HG03439 (cell line): ENCODE data around the gene HDAC1.
"Not testable (repeated sequence)": the region's sequence is repeated elsewhere in the genome, so short reads cannot be mapped to it uniquely, and the experiment has no call there.

Experiments used
- ATAC-seq: cut with Tn5 transposase; IDR thresholded peaks from one replicate; pipeline ENCODE4 v1.9.1; 2021; ENCODE audit warnings: mild to moderate bottlenecking, moderate library complexity; ENCODE audit not compliant: unreplicated experiment

The HDAC1 gene

DNA sequence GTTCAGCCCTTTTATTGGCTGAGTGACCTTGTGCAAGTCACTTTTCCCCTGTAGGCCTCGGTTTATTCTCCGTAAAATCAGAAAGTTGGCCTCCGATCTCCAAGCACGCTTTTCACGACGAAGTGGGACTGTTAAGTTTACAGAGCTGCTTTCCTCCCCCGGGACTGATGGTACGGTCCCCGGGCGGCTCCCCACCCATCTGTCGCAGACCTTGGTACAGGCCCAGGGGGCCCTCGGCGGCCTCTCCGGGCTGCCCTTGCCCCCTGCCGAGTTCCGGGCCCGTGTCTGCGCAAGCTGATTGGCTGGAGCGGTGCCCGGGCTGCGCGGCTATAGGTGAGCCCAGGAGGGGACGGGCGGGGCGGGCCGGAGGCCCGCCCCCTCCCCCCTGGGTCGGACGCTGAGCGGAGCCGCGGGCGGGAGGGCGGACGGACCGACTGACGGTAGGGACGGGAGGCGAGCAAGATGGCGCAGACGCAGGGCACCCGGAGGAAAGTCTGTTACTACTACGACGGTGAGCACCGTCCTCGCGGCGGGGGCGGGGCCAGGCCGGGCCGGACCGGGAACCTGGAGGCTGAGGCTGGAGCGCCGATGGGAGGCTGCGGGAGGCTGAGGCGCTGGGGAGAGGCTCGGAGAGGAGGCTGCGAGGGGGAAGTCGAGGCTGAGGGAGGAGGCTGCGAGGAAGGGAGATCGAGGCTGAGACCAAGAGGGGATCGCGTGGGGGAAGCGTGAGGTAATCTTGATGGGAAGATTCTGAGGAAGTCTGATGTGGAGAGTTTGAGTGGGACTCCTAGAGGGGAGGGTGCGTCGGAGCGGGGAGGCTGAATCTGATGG is at the start of gene HDAC1:
Gene HDAC1 (plus strand): TSS at position 376 of the 831 bp plus-strand sequence. CDS start 87 bp downstream, at position 463.
- ATAC-seq: peak; percentile 85

DNA sequence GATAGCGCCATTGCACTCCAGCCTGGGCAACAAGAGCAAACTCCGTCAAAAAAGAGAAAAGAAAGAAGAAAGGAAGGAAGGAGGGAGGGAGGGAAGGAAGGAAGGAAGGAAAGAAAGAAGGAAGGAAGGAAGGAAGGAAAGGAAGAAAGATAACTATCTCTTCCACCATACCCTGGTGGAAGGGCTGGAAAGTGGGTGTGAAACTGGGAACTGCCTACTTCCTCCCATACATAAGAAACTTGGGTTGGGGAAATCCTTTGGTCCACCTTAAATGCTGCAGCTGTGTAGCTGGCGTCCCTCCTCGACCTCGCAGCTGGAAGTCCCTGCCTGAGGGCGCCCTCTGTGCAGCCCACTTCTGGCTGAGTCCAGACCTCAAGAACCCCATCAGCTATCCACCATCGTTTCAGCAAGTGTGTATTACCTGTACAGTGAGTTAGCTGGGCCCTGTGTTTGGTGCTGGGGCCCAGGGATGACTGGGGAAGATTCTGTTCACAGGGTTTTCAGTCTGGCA is 49.5 kb upstream of the HDAC1 start:
- ATAC-seq: no peak

GRCh38 chr1:32246888-32247273 is 45.0 kb upstream of the HDAC1 start, which contains the start of gene FAM167B:
Gene FAM167B (plus strand): TSS chr1:32247222. CDS start chr1:32247422, 200 bp downstream.
- no peak for ATAC-seq

- no peak for ATAC-seq
Measured at GRCh38 chr1:32247452-32247851, 44.4 kb upstream of the HDAC1 start.

DNA sequence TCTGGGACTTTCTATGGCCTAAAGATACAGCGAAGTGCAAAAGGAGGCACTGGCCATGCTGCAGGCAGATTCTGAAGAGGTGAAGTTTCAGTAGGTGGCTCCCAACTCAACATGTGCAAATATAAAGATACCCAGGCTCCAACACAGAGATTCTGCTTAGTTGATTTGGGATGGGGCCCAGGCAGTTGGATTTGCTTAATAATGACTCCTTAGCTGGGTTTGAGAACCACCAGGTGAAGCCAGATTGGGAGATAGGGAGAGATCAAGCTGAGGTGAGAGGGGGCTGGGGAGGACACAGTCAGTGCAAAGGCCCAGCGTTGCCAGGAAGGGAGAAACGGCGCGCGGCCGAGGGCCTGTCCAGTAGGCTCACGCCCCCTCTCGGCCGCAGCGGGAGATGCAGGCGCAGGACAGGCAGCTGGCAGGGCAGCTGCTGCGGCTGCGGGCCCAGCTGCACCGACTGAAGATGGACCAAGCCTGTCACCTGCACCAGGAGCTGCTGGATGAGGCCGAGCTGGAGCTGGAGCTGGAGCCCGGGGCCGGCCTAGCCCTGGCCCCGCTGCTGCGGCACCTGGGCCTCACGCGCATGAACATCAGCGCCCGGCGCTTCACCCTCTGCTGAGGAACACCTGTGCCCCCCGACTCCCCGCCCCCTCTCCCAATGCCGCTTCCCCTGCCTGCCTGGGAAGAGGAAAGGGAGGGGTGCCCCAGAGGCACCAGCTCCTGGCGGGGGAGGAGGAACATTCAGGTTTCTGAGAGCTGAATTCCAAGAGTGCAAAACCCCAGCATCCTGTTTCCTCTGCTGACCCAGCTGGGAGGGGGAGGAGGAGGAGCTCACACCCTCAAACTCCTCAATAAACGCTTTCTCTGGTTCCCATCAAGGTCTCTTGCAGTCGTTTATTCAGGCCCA is 43.6 kb upstream of the HDAC1 start:
- no peak for ATAC-seq

- no peak for ATAC-seq
Measured at GRCh38 chr1:32249831-32250525, 41.9 kb upstream of the HDAC1 start.

DNA sequence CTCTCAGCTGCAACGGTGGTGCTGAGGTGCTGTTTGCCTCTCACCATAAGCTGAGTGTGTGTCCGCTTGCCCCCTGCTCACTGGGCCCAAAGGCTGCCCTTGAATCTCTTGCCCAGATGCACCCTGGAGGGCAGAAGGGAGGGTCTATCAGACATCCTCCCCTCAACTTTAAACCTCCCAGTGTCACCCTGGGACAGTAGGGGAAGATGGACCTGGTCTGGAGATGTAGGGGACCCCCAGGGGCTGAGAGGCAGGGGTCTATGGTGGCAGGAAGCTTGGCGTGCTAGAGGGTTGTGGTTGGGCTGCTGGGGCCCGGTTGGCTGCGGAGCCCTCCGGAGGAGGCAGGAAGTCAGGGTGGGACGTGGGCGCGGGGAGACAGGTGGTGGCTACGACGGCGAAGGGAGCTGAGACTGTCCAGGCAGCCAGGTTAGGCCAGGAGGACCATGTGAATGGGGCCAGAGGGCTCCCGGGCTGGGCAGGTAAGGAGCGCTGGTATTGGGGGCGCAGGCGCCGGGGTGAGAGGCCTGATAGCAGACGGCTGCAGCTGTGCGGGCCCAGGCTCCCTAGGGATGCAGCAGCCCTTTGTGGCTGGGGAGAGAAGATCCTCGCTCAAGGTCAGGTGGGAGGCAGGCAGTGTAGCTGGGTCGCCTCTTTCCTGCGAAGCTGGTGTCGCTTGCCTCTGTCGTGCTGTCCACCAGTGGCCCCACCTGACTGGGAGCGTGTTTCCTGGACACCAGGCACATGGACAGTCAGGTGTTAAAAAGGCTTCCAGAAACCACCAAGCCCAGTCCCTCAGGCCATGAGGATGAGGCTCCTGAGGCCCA is 40.8 kb upstream of the HDAC1 start, which contains the start of gene LCK:
Gene LCK (plus strand): TSS at position 373 of the 824 bp plus-strand sequence. CDS start 23,065 bp downstream, outside the sequence.
- no peak for ATAC-seq

- ATAC-seq: no peak
Measured at GRCh38 chr1:32255072-32256071, 36.5 kb upstream of the HDAC1 start.

GRCh38 chr1:32256473-32257226 is 35.2 kb upstream of the HDAC1 start:
- no peak for ATAC-seq

DNA sequence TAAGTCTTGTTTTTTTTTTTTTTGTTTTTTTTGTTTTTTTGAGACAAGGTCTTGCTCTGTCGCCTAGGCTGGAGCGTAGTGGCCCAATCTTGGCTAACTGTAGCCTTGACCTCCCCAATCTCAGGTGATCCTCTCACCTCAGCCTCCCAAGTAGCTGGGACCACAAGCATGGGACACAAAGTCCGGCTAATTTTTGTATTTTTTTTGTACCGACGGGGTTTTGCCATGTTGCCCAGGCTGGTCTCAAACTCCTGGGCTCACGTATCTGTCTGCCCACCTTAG is 34.7 kb upstream of the HDAC1 start:
- no peak for ATAC-seq

GRCh38 chr1:32263236-32263593 is 28.7 kb upstream of the HDAC1 start:
- ATAC-seq: not testable (repeated sequence)

DNA sequence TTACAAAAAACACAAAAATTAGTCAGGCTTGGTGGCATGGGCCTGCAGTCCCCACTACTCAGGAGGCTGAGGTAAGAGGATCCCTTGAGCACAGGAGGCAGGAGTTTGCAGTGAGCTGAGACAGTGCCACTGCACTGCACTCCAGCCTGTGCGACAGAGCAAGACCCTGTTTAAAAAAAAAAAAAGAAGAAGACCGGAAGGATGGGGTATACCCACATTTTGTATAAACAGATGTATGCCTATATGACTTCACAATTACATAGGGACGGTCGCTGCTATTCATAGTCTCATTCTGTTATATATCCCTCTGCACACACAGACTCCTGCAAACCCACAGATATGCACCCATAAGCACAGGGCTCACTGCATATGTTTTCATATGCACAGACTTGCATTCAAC is 28.1 kb upstream of the HDAC1 start:
- ATAC-seq: no peak

DNA sequence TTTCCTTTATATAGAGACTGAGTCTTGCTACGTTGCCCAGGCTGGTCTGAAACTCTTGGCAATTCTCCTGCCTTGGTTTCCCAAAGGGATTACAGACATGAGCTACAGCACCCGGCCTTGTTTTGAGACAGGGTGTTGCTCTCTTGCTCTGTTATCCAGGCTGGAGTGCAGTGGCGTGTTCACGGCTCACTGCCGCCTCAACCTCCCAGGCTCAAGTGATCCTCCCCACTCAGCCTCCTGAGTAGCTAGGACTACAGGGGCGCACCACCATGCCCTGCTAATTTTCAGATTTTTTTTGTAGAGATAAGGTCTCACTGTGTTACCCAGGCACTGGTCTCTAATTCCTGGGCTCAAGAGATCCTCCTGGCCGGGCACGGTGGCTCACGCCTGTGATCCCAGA is 26.0 kb upstream of the HDAC1 start:
- no peak for ATAC-seq

DNA sequence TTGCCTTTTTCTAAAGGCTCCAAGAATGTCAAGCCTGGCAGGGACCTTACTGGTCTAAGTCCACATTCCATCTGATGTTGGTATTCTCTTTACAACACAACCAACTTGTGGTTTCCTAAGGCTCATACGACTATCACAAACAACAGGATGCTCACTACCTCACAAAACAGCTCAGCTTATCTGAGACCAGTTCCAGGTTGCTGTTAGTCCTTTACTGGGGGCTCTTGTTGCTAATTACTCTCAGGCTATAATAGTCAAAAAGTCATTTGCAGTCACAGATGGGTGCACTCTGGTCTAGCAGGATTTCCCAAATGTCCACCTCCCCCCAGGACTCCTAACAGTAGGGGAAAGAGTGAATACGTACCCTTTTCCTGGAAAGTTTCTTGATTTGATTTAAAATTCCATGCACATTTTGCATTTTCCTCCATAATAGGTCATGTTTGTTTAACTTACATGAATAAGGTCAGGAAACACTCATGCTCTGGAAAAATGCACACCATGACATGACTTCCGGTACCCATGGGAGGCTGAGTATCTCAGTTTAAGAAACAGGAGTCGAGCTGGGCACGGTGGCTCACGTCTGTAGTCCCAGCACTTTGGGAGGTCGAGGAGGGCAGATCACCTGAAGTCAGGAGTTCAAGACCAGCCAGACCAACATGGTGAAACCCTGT is 24.8 kb upstream of the HDAC1 start:
- ATAC-seq: no peak

GRCh38 chr1:32269744-32270143 is 22.1 kb upstream of the HDAC1 start:
- no peak for ATAC-seq

- ATAC-seq: no peak
Measured at GRCh38 chr1:32272557-32273390, 19.1 kb upstream of the HDAC1 start.
